ENCODE data around the gene CT47A7.
"Not testable (repeated sequence)": the region's sequence is repeated elsewhere in the genome, so short reads cannot be mapped to it uniquely, and the experiment has no call there.

DNA sequence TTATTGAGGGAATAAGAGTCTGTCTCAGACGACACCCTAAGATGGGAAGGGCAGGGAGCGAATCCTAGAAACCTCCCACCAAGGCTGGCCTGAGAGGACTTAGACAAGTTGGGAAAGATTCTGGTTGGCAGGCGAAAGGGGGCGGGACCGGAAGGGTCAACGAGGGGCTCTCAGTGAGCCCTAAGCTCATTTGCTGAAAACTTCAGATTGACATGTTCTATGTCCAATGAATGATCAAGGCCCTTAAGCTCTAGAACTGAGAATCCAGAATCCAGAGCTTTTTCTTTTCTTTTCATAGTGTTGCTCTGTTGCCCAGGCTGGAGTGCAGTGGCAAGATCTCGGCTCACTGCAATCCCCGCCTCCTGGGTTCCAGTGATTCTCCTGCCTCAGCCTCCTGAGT is 29.3 kb upstream of the CT47A7 start, which contains the start of gene CT47A1:
- not testable (repeated sequence) for TF ChIP-seq ISL1 (CRISPR knock-in tag; IDR thresholded peaks at IDR 0.05); ARNTL (CRISPR knock-in tag; IDR thresholded peaks at IDR 0.05; ENCODE audit: borderline replicate concordance, low read depth); GLIS3 (CRISPR knock-in tag; IDR thresholded peaks at IDR 0.05); CSDC2 (CRISPR knock-in tag; IDR thresholded peaks at IDR 0.05); BACH2 (CRISPR knock-in tag; IDR thresholded peaks at IDR 0.05; ENCODE audit: borderline replicate concordance); ZFP3 (CRISPR knock-in tag; IDR thresholded peaks at IDR 0.05)
- TF ChIP-seq, protein P1, sequence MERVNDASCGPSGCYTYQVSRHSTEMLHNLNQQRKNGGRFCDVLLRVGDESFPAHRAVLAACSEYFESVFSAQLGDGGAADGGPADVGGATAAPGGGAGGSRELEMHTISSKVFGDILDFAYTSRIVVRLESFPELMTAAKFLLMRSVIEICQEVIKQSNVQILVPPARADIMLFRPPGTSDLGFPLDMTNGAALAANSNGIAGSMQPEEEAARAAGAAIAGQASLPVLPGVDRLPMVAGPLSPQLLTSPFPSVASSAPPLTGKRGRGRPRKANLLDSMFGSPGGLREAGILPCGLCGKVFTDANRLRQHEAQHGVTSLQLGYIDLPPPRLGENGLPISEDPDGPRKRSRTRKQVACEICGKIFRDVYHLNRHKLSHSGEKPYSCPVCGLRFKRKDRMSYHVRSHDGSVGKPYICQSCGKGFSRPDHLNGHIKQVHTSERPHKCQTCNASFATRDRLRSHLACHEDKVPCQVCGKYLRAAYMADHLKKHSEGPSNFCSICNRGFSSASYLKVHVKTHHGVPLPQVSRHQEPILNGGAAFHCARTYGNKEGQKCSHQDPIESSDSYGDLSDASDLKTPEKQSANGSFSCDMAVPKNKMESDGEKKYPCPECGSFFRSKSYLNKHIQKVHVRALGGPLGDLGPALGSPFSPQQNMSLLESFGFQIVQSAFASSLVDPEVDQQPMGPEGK (CRISPR knock-in tag; IDR thresholded peaks at IDR 0.05; ENCODE audit: borderline replicate concordance), result not testable (repeated sequence)
- TF ChIP-seq, protein P2, sequence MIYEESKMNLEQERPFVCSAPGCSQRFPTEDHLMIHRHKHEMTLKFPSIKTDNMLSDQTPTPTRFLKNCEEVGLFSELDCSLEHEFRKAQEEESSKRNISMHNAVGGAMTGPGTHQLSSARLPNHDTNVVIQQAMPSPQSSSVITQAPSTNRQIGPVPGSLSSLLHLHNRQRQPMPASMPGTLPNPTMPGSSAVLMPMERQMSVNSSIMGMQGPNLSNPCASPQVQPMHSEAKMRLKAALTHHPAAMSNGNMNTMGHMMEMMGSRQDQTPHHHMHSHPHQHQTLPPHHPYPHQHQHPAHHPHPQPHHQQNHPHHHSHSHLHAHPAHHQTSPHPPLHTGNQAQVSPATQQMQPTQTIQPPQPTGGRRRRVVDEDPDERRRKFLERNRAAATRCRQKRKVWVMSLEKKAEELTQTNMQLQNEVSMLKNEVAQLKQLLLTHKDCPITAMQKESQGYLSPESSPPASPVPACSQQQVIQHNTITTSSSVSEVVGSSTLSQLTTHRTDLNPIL (CRISPR knock-in tag; IDR thresholded peaks at IDR 0.05; ENCODE audit: low read depth), result not testable (repeated sequence)
- TF ChIP-seq, protein P3, sequence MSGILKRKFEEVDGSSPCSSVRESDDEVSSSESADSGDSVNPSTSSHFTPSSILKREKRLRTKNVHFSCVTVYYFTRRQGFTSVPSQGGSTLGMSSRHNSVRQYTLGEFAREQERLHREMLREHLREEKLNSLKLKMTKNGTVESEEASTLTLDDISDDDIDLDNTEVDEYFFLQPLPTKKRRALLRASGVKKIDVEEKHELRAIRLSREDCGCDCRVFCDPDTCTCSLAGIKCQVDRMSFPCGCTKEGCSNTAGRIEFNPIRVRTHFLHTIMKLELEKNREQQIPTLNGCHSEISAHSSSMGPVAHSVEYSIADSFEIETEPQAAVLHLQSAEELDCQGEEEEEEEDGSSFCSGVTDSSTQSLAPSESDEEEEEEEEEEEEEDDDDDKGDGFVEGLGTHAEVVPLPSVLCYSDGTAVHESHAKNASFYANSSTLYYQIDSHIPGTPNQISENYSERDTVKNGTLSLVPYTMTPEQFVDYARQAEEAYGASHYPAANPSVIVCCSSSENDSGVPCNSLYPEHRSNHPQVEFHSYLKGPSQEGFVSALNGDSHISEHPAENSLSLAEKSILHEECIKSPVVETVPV (CRISPR knock-in tag; IDR thresholded peaks at IDR 0.05), result not testable (repeated sequence)
